Glutamatergic neuron (in vitro differentiated cells): Measurements from ENCODE around the gene OR51B2. TPM values are rescaled to one million over a fixed set of nuclear protein-coding genes. Genes with fewer than 3 reads are reported as not detected.
"Not testable (repeated sequence)": the region's sequence is repeated elsewhere in the genome, so short reads cannot be mapped to it uniquely, and the experiment has no call there.

Source experiments
- DNase-seq: peaks from one replicate; pipeline ENCODE4 v3.0.0; 2022
- H3K27ac Mint-ChIP-seq: one replicate; pipeline ENCODE4 v1.8.0; 2020; ENCODE audit warnings: mild to moderate bottlenecking, mixed read lengths, inconsistent platforms; ENCODE audit not compliant: unreplicated experiment
- H3K27me3 Mint-ChIP-seq: one replicate; pipeline ENCODE4 v1.8.0; 2020; ENCODE audit warnings: mild to moderate bottlenecking, moderate library complexity, mixed read lengths, inconsistent platforms; ENCODE audit not compliant: unreplicated experiment
- H3K36me3 Mint-ChIP-seq: one replicate; pipeline ENCODE4 v1.8.0; 2020; ENCODE audit warnings: mild to moderate bottlenecking, mixed read lengths, inconsistent platforms; ENCODE audit not compliant: unreplicated experiment
- H3K4me1 Mint-ChIP-seq: one replicate; pipeline ENCODE4 v1.8.0; 2020; ENCODE audit warnings: mild to moderate bottlenecking, low read depth, mixed read lengths, inconsistent platforms; ENCODE audit not compliant: unreplicated experiment
- H3K4me3 Mint-ChIP-seq: one replicate; pipeline ENCODE4 v1.8.0; 2020; ENCODE audit warnings: mild to moderate bottlenecking, mixed read lengths, inconsistent platforms; ENCODE audit not compliant: unreplicated experiment
- H3K9me3 Mint-ChIP-seq: one replicate; pipeline ENCODE4 v1.8.0; 2020; ENCODE audit warnings: mild to moderate bottlenecking, moderate library complexity, mixed read lengths, inconsistent platforms; ENCODE audit not compliant: unreplicated experiment
- CTCF ChIP-seq: fragments of 200-600 bp; sonication (generic); IDR thresholded peaks from one replicate; pipeline ENCODE4 v1.5.0; 2021; ENCODE audit not compliant: partially characterized antibody, unreplicated experiment
- total RNA-seq: library from RNA; stranded (reverse); fragmentation: NEBNext Ultra II Directional; extraction: Animal tissue kit (Norgen Biotek cat#: 25700); gene quantifications from one replicate; pipeline ENCODE4 v1.2.1, GENCODE V29; 2021; ENCODE audit not compliant: unreplicated experiment

OR51B2 gene
- total RNA-seq, 1 donor from 2014 or later, result not detected

DNA sequence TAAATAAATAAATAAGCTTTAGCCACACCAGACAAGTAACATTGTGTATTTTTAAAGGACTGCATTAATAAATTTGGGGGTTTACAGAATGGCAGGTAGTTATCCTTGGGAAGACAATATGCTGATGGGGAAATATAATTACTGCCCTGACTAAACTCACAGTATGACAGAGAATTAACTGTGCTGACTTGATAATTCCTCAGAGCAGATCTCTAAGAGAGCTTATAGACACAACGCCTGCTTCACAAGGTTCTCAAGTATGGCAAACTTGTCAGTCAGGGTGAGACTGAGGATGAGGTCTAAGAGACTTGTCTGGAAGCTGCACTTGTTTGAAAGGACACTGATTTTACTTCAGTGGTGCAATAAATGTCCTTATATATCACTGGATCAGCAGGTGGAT lies 25.6 kb downstream of the OR51B2 start:
- DNase-seq, result no peak
- no peak for TF ChIP-seq CTCF
- peaks cover 1% of the 10 kb centered on the region for H3K9me3 Mint-ChIP-seq
- no peak overlapping the region for H3K4me3 Mint-ChIP-seq
- H3K27ac Mint-ChIP-seq, result no peak overlapping the region
- H3K4me1 Mint-ChIP-seq, result no peaks in the 10 kb centered on the region
- H3K36me3 Mint-ChIP-seq, result no peaks in the 10 kb centered on the region
- H3K27me3 Mint-ChIP-seq, result no peaks in the 10 kb centered on the region

DNA sequence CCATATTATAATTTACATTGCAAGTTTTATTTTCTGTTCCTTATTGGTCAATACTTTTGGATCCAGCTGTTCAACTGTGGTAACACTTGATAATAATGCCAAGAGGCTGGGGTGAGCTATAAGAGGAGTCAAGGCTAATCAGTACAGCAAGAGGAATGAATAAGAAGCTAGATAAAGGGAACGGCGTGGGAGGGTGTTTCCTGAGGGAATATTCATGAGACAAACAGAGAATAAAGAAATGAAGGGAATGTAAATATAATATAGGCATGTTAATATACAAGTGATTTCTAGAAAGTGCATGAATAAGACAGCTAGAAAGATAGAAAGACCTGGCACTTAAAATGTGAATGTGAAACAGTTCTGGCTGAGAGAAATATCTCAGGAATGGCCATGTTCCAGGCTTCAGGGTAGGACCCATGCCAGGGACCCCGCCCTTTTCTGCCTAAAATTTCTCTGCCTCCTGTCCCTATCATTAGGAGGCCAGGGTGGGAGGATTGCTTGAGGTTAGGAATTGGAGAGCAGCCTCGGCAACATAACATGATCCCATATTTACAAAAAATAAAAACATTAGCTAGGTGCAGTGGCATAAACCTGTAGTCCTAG lies 26.3 kb downstream of the OR51B2 start:
- Mint-ChIP-seq H3K4me1 (no peaks in the 10 kb centered on the region), H3K9me3 (peaks cover 1% of the 10 kb centered on the region), H3K4me3 (no peak overlapping the region), H3K27ac (no peak overlapping the region), H3K27me3 (peaks cover 2% of the 10 kb centered on the region), H3K36me3 (no peaks in the 10 kb centered on the region)
- no peak for TF ChIP-seq CTCF
- no peak for DNase-seq

GRCh38 chr11:5294342-5294995 lies 29.6 kb downstream of the OR51B2 start:
- H3K9me3 Mint-ChIP-seq, DNase-seq, H3K27me3 Mint-ChIP-seq, H3K4me1 Mint-ChIP-seq, H3K36me3 Mint-ChIP-seq, H3K27ac Mint-ChIP-seq, H3K4me3 Mint-ChIP-seq: not testable (repeated sequence)

DNA sequence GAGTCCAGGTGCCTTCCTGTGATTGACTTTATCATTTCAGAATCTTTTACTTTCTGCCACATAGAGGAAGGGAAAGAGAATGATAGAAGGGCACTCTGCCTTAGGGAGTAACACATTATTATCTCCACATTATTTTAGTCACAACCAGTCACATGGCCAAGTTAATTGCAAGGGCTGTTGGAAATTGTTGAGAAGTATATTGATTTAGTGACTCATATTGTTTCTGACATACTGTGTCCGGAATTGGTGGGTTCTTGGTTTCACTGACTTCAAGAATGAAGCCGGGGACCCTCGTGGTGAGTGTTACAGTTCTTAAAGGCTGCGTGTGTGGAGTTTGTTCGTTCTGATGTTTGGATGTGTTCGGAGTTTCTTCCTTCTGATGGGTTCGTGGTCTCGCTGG lies 31.1 kb downstream of the OR51B2 start:
- no peak for DNase-seq
- no peaks in the 10 kb centered on the region for H3K36me3 Mint-ChIP-seq
- H3K4me1 Mint-ChIP-seq, result no peaks in the 10 kb centered on the region
- H3K27ac Mint-ChIP-seq, result no peak overlapping the region
- TF ChIP-seq CTCF, result no peak
- H3K4me3 Mint-ChIP-seq, result no peak overlapping the region
- peaks cover 2% of the 10 kb centered on the region for H3K27me3 Mint-ChIP-seq
- peaks cover 1% of the 10 kb centered on the region for H3K9me3 Mint-ChIP-seq

- peaks cover 1% of the 10 kb centered on the region for H3K9me3 Mint-ChIP-seq
These were observed 32.8 kb downstream of the OR51B2 start for GRCh38 chr11:5291207-5291838.

More at GRCh38 chr11:5291207-5291838, 32.8 kb downstream of the OR51B2 start:
- peaks cover 2% of the 10 kb centered on the region for H3K27me3 Mint-ChIP-seq
- no peak overlapping the region for H3K27ac Mint-ChIP-seq
- H3K4me1 Mint-ChIP-seq, result no peaks in the 10 kb centered on the region
- no peaks in the 10 kb centered on the region for H3K36me3 Mint-ChIP-seq
- H3K4me3 Mint-ChIP-seq, result no peak overlapping the region
- no peak for DNase-seq
- peak; percentile 53 for TF ChIP-seq CTCF
